Stimulated activated CD8-positive, alpha-beta memory T cell treated with anti-CD3 and anti-CD28 coated beads, Interleukin-2, amount 100 ng/mL, for 48 hours (primary cell): ENCODE results near the gene USP31.

ENCODE experiments used
- DNase-seq, 2 donors: peaks; one replicate each; pipeline ENCODE4 v3.0.0-alpha.2; 2020; ENCODE audit warnings: low read depth in 2 of 2

Gene USP31, protein sequence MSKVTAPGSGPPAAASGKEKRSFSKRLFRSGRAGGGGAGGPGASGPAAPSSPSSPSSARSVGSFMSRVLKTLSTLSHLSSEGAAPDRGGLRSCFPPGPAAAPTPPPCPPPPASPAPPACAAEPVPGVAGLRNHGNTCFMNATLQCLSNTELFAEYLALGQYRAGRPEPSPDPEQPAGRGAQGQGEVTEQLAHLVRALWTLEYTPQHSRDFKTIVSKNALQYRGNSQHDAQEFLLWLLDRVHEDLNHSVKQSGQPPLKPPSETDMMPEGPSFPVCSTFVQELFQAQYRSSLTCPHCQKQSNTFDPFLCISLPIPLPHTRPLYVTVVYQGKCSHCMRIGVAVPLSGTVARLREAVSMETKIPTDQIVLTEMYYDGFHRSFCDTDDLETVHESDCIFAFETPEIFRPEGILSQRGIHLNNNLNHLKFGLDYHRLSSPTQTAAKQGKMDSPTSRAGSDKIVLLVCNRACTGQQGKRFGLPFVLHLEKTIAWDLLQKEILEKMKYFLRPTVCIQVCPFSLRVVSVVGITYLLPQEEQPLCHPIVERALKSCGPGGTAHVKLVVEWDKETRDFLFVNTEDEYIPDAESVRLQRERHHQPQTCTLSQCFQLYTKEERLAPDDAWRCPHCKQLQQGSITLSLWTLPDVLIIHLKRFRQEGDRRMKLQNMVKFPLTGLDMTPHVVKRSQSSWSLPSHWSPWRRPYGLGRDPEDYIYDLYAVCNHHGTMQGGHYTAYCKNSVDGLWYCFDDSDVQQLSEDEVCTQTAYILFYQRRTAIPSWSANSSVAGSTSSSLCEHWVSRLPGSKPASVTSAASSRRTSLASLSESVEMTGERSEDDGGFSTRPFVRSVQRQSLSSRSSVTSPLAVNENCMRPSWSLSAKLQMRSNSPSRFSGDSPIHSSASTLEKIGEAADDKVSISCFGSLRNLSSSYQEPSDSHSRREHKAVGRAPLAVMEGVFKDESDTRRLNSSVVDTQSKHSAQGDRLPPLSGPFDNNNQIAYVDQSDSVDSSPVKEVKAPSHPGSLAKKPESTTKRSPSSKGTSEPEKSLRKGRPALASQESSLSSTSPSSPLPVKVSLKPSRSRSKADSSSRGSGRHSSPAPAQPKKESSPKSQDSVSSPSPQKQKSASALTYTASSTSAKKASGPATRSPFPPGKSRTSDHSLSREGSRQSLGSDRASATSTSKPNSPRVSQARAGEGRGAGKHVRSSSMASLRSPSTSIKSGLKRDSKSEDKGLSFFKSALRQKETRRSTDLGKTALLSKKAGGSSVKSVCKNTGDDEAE (N-terminal part only)

DNA sequence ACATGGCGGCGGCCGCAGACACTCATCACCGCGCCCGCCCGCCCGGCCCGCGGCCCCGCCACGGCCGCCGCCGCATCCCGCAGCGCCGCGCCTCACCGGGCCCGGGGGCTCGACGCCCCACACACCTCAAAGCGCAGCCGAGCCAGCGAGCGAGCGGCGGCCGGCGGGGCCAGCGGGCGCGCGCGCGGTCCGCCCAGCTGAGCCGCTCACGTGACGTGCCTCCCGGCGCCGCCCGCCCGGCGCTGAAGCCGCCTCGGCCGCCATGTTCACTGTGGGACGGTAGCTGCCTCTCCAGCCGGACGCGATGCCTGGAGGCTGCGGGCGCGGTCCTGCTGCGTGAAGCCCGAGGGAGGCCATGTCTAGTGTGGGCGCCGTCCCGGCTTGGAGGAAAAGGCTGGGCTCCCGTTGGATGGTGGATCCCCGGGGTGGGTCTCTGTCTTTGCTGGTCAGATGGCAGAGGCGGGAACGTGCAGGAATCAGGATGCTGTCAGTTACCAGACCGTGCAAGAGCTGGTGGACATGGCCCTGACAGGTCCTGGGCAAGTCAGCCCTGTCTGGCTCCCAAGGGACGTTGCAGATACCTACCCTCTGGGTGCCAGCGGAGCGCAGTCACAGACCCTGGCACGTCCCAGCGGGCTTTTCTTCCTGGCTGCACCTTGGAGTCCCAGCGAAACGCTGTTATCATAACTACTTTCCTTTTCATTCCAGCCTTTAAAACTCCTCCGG lies at the start of gene USP31:
Gene USP31, minus strand, starts transcription at position 186 of the 726 bp plus-strand sequence. Its CDS starts 182 bp downstream, at position 4.
- DNase-seq, result peak; percentile 86 to 88

- DNase-seq, result no peak
Measured at GRCh38 chr16:23196539-23196938, 47.3 kb upstream of the USP31 start.

DNA sequence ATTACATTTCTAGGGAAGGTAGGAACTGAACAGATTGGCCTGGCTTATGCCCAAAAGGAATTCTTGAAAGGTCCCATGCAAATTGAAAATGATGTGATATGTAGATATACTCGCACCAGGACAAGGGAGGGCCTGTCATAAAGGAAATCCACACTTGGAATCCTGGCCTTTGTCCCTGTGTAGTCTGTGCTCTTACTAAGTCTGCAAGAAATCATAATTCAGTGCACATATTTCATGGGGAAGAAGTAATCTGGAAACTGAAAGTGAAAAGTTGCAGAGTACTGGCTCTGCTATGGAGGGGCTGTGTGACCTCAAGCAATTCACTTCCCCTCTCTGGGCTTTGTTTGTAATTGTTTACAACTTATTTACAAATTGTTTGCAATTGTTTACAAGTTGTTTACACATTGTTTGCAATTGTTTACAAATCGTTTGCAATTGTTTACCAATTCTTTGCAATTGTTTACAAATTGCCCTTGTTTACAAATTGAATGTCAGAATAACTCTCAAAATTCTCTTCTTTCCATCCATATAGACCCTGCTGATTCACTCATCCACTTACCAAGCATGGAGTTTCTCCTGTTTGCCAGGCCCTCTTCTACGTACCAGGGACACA lies 46.2 kb upstream of the USP31 start:
- DNase-seq, result no peak

DNA sequence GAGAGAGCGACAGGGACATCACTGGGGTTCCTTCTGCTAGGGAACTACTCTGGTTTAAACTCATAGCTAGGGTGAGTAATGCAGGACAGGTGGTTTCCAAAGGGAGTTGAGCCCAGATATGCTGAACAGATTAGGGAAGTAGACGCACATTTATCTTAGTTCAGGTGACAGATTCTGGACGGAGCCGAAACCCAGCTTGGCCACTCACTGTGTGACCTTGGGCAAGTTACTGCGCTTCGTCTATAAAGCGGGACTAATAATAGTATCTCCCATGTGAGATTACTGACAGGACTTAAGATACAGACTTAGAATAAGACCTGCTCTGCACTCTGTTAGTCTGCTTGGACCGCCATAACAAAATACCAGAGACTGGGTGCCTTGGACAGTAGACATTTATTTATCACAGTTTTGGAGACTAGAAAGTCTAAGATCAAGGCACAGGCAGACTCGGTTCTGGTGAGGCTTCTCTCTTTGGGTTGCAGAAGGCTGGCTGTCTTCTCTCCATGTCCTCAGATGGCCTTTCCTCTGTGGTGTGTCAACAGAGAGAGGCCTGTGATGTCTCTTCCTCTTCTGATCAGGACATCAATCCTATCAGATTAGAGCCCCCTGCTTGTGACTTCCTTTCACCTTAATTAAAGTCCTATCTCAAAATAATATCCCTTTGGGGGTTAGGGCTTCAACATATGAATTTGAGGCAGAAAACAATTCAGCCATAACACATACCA lies 45.4 kb upstream of the USP31 start:
- no peak for DNase-seq

DNA sequence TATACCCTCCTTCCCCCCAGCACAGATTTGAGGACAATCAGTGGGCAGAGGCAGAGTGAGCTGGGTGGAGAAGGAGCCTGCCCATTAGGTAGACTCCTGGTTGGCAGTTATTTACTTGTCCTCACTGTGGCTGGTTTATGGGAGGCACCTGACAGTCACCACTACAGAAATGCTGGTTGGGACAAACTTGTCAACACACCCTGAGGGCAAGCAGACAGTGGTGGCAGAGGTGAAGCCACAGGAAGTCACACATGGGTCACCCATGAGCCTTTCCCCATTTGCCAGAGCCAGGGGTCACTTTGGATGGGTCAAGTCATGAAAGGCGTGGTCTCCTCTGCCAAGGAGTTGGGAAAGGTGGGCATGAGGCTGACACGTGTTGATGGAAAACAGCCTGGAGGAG lies 39.7 kb upstream of the USP31 start:
- no peak for DNase-seq

DNA sequence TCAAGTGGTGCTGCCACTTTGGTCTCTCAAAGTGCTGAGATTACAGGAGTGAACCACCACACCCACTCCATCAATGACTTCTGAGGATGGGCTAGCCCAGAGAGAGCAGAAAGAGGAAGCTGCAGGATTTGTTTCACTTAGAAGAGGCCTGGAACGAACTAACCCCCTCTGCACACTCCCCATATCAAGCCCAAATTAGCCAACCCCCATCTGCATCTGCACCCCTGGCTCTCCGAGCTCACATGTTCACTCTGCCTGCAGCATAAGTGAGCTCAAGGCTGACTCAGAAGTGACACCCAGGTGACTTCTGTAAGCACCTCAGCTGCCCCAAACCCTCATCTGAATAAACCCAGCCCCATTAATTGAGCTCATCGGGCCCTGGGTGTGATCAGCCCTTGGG lies 38.1 kb upstream of the USP31 start:
- DNase-seq, result no peak

DNA sequence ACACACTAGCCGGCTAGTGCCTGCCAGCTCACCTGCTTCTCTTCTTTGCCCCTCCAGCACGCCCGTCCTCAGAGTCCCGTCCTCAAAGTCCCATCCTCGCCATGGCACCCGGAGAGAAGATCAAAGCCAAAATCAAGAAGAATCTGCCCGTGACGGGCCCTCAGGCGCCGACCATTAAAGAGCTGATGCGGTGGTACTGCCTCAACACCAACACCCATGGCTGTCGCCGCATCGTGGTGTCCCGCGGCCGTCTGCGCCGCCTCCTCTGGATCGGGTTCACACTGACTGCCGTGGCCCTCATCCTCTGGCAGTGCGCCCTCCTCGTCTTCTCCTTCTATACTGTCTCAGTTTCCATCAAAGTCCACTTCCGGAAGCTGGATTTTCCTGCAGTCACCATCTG lies 36.9 kb upstream of the USP31 start:
- DNase-seq, result no peak

DNA sequence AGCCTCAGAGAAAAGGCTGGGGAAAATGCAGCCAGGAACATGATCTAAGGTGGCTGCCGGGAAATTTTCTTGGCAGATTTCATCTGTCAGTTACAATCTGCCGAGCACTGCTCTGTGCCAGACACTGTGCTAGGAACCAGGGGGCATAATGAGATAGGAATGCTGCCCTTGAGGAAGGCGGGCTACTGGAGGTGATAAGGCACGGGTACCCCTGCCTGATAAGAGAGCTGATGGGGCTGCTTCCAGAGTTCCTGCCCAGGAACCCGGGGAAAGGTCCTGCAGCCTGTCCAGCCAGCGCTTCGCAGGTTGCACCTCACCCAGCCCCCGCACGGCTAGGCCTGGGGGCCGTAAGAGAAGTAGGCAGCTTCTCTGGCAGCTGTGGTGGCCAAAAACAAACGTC lies 36.4 kb upstream of the USP31 start:
- DNase-seq, result no peak

GRCh38 chr16:23183543-23183862 lies 34.3 kb upstream of the USP31 start:
- no peak for DNase-seq

DNA sequence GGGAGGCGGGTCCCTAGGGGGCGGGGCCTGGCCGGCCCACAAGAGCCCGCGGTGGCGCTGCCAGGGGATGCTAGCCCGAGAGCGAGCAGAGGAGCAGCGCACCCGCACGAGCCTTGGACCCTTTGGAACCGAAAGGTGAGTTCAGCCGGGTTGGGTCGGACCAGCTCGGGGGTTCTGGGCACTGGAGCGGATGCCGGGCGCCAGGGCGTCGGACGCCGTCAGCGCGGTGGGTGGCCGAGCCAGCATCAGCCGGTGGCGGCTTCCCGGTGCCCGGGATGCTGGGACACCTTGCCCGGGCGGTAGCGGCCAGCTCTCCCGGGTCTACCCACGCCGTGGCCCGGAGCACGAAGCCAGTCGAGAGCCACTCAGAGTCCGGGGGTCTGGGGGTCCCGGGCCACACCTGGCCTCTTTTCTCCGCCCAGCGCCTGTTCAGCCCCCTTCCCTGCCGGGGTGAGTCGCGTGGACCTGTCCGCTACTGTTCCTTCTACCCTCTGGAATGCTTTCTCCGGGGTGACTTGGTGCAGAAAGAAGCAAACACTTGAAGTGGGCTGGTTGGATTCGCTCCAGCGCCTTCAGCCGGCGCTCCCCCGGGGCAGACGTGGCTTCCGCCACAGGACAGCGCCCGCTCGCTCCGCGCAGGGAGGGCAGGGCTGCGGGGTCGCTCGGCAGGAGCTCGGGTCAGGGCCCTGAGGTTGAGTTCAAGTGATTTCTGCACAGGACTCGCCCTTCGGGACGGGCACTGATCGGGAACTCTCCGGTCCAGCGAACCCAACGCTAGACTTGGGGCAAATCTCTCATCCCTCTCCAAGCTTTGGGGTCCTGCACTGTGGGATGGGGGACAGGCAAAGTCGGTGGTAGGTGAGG lies 33.7 kb upstream of the USP31 start, which contains the start of gene SCNN1G:
Gene SCNN1G, plus strand, starts transcription at position 67 of the 864 bp plus-strand sequence. CDS start 3,527 bp downstream, outside the sequence.
- DNase-seq, result no peak

DNA sequence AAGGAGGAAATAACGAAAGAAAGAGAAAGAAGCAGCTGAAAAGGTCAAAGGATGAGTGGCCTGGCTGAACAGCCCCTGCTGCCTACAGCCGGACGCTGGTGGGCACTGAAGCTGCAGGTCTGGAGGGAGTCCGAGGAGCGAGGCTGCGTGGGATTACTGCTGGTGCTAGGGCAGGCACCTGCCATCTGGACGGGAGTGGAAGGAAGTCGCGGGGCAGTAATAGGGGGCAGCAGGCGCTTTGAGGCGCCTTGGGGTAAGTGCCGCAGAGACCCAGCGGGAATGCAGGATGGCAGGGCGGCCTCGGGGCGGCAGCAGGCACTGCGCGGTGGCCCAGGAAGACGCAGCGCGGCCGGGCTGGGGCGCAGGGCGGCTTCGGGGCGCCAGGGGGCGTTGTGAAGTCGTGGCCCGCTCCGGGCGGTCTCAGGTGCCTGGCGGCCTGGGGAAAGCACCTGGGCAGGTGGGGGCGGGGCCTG lies 33.0 kb upstream of the USP31 start:
- DNase-seq, result peak; percentile 54 to 71

- DNase-seq, result no peak
Measured at GRCh38 chr16:23181506-23181905, 32.3 kb upstream of the USP31 start.

- DNase-seq, result no peak
Measured at GRCh38 chr16:23175651-23176050, 26.4 kb upstream of the USP31 start.

- no peak for DNase-seq
Measured at GRCh38 chr16:23174622-23175021, 25.4 kb upstream of the USP31 start.

DNA sequence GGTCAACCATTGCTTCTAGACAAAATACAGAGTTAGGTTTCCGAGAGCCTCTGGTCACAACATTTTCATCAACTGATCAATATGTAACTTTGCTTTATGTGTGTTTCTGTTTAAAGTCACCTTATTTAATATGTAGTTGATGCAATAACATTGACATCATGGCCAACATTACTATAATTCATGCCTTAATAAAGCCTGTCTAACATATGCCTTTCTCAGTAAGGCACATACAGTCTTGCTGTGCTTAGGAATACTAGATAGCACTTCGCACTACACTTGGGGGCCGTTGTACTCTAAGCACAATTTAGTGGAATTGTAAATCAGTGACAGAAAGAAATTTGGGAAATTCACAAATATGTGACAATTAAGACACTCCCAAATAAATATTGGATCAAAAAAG lies 23.7 kb upstream of the USP31 start:
- DNase-seq, result no peak

DNA sequence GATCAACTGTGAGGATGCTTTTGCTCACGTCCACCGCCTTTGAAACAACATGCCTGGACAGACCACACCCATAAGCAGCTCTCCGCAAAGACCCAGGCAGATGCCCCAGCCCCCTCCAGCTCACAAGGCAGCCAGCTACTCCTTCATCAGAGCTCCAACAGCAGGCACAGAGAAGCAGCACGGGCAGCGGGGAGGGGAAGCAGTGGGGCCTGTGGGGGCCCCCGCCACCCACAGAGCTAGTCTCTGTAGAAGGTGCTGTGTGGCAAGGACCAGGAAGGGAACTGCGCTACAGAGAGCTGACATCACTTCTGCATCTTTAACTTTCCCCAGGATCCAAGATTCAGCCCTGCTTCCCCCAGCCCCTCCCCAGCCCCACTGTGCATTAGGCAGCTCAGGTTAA lies 23.3 kb upstream of the USP31 start:
- DNase-seq, result no peak

GRCh38 chr16:23164736-23165135 lies 15.5 kb upstream of the USP31 start:
- no peak for DNase-seq

DNA sequence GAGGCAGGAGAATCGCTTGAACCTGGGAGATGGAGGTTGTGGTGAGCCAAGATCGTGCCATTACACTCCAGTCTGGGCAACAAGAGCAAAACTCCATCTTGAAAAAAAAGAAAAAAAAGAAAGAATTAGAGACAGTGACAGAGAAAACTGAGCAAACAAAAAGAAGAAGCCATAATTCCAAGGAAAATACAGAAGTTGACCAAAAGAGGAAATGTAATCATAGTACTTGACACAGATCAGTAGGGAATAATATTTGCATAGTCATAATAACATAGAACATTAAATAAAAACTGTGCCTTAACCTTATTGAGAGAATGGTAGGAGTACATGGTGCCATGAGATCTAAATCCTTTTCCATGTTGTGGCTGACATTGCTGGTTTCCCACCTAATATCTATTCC lies 14.7 kb upstream of the USP31 start:
- DNase-seq, result no peak

- DNase-seq, result no peak
Measured at GRCh38 chr16:23160574-23160973, 11.3 kb upstream of the USP31 start.
